Measurements from ENCODE around the gene ANKRD55.

DNA sequence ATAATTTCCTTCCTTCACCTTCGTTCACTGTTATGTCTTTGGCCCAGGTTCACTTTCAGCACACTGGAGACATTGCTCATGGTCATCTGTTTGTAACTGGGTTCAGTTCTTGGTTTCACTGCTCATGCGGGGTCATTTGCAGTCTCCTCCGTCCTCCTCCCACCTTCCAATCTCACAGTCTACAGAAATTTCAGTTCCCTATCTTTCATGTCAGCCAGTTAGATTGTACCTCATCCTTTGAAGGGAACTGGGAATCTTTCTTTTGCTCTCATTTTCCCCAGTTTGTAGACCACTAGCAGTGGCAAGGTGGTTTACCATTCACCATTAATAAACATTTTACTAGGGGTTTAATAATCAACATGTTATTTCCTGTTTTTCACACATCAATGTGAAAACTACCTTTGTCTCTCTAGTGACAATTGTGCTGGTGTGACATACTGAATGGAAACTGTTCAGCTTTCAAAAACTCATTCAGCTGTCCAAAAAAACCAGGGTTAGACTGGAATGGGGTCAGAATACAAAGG, 137.5 kb downstream of the ANKRD55 start:
- TF ChIP-seq, protein P1, sequence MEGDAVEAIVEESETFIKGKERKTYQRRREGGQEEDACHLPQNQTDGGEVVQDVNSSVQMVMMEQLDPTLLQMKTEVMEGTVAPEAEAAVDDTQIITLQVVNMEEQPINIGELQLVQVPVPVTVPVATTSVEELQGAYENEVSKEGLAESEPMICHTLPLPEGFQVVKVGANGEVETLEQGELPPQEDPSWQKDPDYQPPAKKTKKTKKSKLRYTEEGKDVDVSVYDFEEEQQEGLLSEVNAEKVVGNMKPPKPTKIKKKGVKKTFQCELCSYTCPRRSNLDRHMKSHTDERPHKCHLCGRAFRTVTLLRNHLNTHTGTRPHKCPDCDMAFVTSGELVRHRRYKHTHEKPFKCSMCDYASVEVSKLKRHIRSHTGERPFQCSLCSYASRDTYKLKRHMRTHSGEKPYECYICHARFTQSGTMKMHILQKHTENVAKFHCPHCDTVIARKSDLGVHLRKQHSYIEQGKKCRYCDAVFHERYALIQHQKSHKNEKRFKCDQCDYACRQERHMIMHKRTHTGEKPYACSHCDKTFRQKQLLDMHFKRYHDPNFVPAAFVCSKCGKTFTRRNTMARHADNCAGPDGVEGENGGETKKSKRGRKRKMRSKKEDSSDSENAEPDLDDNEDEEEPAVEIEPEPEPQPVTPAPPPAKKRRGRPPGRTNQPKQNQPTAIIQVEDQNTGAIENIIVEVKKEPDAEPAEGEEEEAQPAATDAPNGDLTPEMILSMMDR (IDR thresholded peaks at IDR 0.05): no peak
- TF ChIP-seq EZH2 (IDR thresholded peaks at IDR 0.05) (no peak), EZH2phosphoT487 (IDR thresholded peaks at IDR 0.05) (no peak)

Measured in neural progenitor cell (in vitro differentiated cells).